Esophagus squamous epithelium (tissue), 4 donors: Measurements from ENCODE around the gene IFT22.
"Not testable (repeated sequence)": the region's sequence is repeated elsewhere in the genome, so short reads cannot be mapped to it uniquely, and the experiment has no call there.

ENCODE experiments used
- CTCF ChIP-seq, 6 experiments: fragments of 450-650 bp in 4 of 6; fragments of 200-600 bp in 2 of 6; sonication (generic) in 2 of 6; IDR thresholded peaks; one replicate each; pipeline ENCODE4 v1.5.1; 2016 to 2019; ENCODE audit warnings: antibody characterized with exemption in 6 of 6, mild to moderate bottlenecking in 4 of 6, moderate library complexity in 4 of 6
- POLR2A ChIP-seq, 4 donors: fragments of 450-650 bp; IDR thresholded peaks; one replicate each; pipeline ENCODE4 v1.6.1; 2017; ENCODE audit warnings: antibody characterized with exemption in 4 of 4, mild to moderate bottlenecking in 4 of 4, moderate library complexity in 3 of 4

DNA sequence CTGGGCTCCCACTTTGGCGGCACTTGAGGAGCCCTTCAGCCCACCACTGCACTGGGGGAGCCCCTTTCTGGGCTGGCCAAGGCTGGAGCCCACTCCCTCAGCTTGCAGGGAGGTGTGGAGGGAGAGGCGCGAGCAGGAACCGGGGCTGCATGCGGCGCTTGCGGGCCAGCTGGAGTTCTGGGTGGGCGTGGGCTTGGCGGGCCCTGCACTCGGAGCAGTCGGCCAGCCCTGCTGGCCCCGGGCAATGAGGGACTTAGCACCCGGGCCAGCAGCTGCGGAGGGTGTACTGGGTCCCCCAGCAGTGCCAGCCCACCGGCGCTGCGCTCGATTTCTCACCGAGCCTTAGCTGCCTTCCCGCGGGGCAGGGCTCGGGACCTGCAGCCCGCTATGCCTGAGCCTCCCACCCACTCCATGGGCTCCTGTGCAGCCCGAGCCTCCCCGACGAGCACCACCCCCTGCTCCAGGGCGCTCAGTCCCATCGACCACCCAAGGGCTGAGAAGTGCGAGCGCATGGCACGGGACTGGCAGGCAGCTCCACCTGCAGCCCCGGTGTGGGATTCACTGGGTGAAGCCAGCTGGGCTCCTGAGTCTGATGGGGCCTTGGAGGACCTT lies 26.9 kb upstream of the IFT22 start:
- TF ChIP-seq POLR2A, CTCF (IDR thresholded peaks at IDR 0.05): not testable (repeated sequence)
